SK-N-SH (cell line): Measurements from ENCODE around the gene HBQ1. TPM values are rescaled to one million over a fixed set of nuclear protein-coding genes. Genes with fewer than 3 reads are reported as not detected.
A peak's percentile ranks its signal among the peaks of the same experiment; 100 is the strongest.

ENCODE experiments used
- CTCF ChIA-PET: fragments of 300-600, 350-600 bp; formaldehyde crosslinking; extraction: SDS; loops from one replicate; lab custom pipeline; 2021; lab: Yijun Ruan, JAX
- POLR2A ChIA-PET: fragments of 350-600 bp; sonication (Branson Sonifier 250); formaldehyde crosslinking; extraction: SDS; loops from one replicate; lab custom pipeline; 2020; ENCODE audit warnings: antibody characterized with exemption, inconsistent platforms; lab: Yijun Ruan, JAX
- DNase-seq: peaks from one replicate; pipeline ENCODE4 v3.0.0; 2012
- H2AFZ ChIP-seq: fragments of 200-600 bp; sonication (generic); 2 replicates; pipeline ENCODE4 v1.8.1; 2016; ENCODE audit warnings: antibody characterized with exemption, mild to moderate bottlenecking, low read depth
- H3F3A ChIP-seq: fragments of 200-600 bp; sonication (generic); replicated peaks from 2 replicates; pipeline ENCODE3; 2016; ENCODE audit warnings: antibody characterized with exemption, mild to moderate bottlenecking; ENCODE audit not compliant: insufficient read depth
- H3K27ac ChIP-seq, 2 experiments: fragments of 200-500 bp in 1 of 2; fragments of 200-600 bp in 1 of 2; sonication (Bioruptor generic) in 1 of 2; sonication (generic), shearing (Covaris generic) in 1 of 2; 2 replicates each; pipeline versions ENCODE4 v1.5.1 to v1.6.1; 2014 to 2016; ENCODE audit warnings: low read depth in 2 of 2, inconsistent platforms in 1 of 2, low read length in 1 of 2, mild to moderate bottlenecking in 1 of 2, mixed read lengths in 1 of 2
- H3K27me3 ChIP-seq: fragments of 200-600 bp; sonication (generic), shearing (Covaris generic); 2 replicates; pipeline ENCODE4 v1.6.1; 2016; ENCODE audit warnings: mixed run types; ENCODE audit not compliant: insufficient read depth
- H3K36me3 ChIP-seq, 2 experiments: fragments of 200-500 bp in 1 of 2; fragments of 200-600 bp in 1 of 2; sonication (Bioruptor generic) in 1 of 2; sonication (generic) in 1 of 2; replicated peaks in 1 of 2; 2 replicates each; pipeline versions ENCODE3 to v1.5.1; 2014 to 2016; ENCODE audit warnings: low read length in 1 of 2, mild to moderate bottlenecking in 1 of 2; ENCODE audit not compliant: insufficient read depth in 2 of 2, control insufficient read depth in 1 of 2
- H3K4me1 ChIP-seq, 2 experiments: fragments of 200-500 bp in 1 of 2; fragments of 200-600 bp in 1 of 2; sonication (Bioruptor generic) in 1 of 2; sonication (generic), shearing (Covaris generic) in 1 of 2; 2 replicates each; pipeline versions ENCODE4 v1.5.1 to v1.6.1; 2014 to 2016; ENCODE audit warnings: low read depth in 1 of 2, low read length in 1 of 2, mixed run types in 1 of 2; ENCODE audit not compliant: insufficient read depth in 2 of 2, control insufficient read depth in 1 of 2
- H3K4me2 ChIP-seq: fragments of 200-600 bp; sonication (generic), shearing (Covaris generic); 2 replicates; pipeline ENCODE4 v1.6.1; 2017; ENCODE audit warnings: mixed run types
- H3K4me3 ChIP-seq, 2 experiments: fragments of 200-500 bp in 1 of 2; fragments of 200-600 bp in 1 of 2; sonication (Bioruptor generic) in 1 of 2; sonication (generic), shearing (Covaris generic) in 1 of 2; 2 replicates each; pipeline versions ENCODE4 v1.5.1 to v1.8.1; 2014 to 2016; ENCODE audit warnings: low read depth in 2 of 2, inconsistent platforms in 1 of 2, low read length in 1 of 2, mild to moderate bottlenecking in 1 of 2, mixed read lengths in 1 of 2, moderate library complexity in 1 of 2
- H3K79me2 ChIP-seq: fragments of 200-600 bp; sonication (generic); 2 replicates; pipeline ENCODE4 v1.8.1; 2017; ENCODE audit warnings: mild to moderate bottlenecking; ENCODE audit not compliant: insufficient read depth
- H3K9ac ChIP-seq: fragments of 200-600 bp; sonication (generic); 2 replicates; pipeline ENCODE4 v1.6.1; 2017; ENCODE audit warnings: mixed run types
- H3K9me2 ChIP-seq: fragments of 200-600 bp; sonication (generic); 2 replicates; pipeline ENCODE4 v1.6.1; 2017; ENCODE audit warnings: mixed run types
- H3K9me3 ChIP-seq: fragments of 200-600 bp; sonication (generic); 2 replicates; pipeline ENCODE4 v1.6.1; 2017; ENCODE audit warnings: mixed run types, mild to moderate bottlenecking, moderate library complexity
- H4K20me1 ChIP-seq: fragments of 200-600 bp; sonication (generic); 2 replicates; pipeline ENCODE4 v1.6.1; 2017; ENCODE audit warnings: mild to moderate bottlenecking, mixed run types; ENCODE audit not compliant: insufficient read depth
- EP300 ChIP-seq, 2 experiments: IDR thresholded peaks; 2 replicates each; pipeline versions ENCODE4 v1.4.0 to v1.6.1; 2012; ENCODE audit warnings: borderline replicate concordance in 1 of 2, low read depth in 1 of 2, low read length in 1 of 2
- FOSL2 ChIP-seq: IDR thresholded peaks from 2 replicates; pipeline ENCODE4 v1.4.0; 2012; ENCODE audit warnings: low read depth, mild to moderate bottlenecking, moderate library complexity, borderline replicate concordance
- FOXJ3 ChIP-seq: sonication (generic); formaldehyde crosslinking; IDR thresholded peaks from 2 replicates; pipeline ENCODE4 v1.5.1; 2020; ENCODE audit warnings: mild to moderate bottlenecking, missing genetic modification reagents
- GABPA ChIP-seq: IDR thresholded peaks from 2 replicates; pipeline ENCODE4 v1.4.0; 2012; ENCODE audit warnings: low read depth, mild to moderate bottlenecking
- IRF3 ChIP-seq: fragments of 150-350 bp; IDR thresholded peaks from 2 replicates; pipeline ENCODE4 v1.6.1; 2016; ENCODE audit warnings: mild to moderate bottlenecking, low read depth, low read length
- MAX ChIP-seq: IDR thresholded peaks from 2 replicates; pipeline ENCODE4 v1.4.0; 2012; ENCODE audit warnings: low read depth
- NRF1 ChIP-seq: IDR thresholded peaks from 2 replicates; pipeline ENCODE4 v1.6.1; 2012; ENCODE audit warnings: low read depth, mild to moderate bottlenecking, low read length
- POLR2AphosphoS5 ChIP-seq: IDR thresholded peaks from 2 replicates; pipeline ENCODE4 v1.6.1; 2012; ENCODE audit warnings: low read depth, low read length
- RAD21 ChIP-seq: IDR thresholded peaks from 2 replicates; pipeline ENCODE4 v1.6.1; 2012; ENCODE audit warnings: mild to moderate bottlenecking, low read length
- RCOR1 ChIP-seq: fragments of 150-350 bp; IDR thresholded peaks from 2 replicates; pipeline ENCODE4 v1.6.1; 2017; ENCODE audit warnings: antibody characterized with exemption, low read length
- SIN3A ChIP-seq: IDR thresholded peaks from 2 replicates; pipeline ENCODE4 v1.6.1; 2012; ENCODE audit warnings: low read depth, mild to moderate bottlenecking, low read length, moderate library complexity, borderline replicate concordance
- TCF12 ChIP-seq: IDR thresholded peaks from 2 replicates; pipeline ENCODE4 v1.4.0; 2012
- TEAD4 ChIP-seq: IDR thresholded peaks from 2 replicates; pipeline ENCODE4 v1.4.0; 2012; ENCODE audit warnings: mild to moderate bottlenecking, borderline replicate concordance; ENCODE audit not compliant: insufficient read depth
- YY1 ChIP-seq: IDR thresholded peaks from 2 replicates; pipeline ENCODE4 v1.4.0; 2012; ENCODE audit warnings: low read depth, mild to moderate bottlenecking
- WGBS: methylation state at CpG from one replicate; pipeline ENCODE4 v1.1.6; 2017; ENCODE audit warnings: low lambda C conversion rate; 5-methylcytosine and 5-hydroxymethylcytosine counted together
- polyA plus RNA-seq, 3 experiments: library from polyadenylated mRNA; depleted of rRNA; stranded (reverse); fragments of >200 nt; gene quantifications; 2 replicates each; pipeline ENCODE4 v1.2.3, GENCODE V29; 2012
- TF ChIP-seq, protein P1 (sequence below): IDR thresholded peaks from 2 replicates; pipeline ENCODE4 v1.4.0; 2012; ENCODE audit warnings: low read depth, borderline replicate concordance

The HBQ1 gene
- polyA plus RNA-seq, 1 of the 3 experiments (the other 2 are of a cell fraction): 5.2 TPM

DNA sequence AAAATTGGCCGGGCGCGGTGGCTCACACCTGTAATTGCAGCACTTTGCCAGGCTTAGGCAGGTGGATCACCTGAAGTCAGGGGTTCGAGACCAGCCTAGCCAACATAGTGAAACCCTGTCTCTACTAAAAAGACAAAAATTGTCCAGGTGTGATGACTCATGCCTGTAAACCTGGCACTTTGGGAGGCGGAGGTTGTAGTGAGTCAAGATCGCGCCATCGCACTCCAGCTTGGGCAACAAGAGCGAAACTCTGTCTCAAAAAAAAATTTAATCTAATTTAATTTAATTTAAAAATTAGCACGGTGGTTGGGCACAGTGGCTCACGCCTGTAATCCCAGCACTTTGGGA lies 1.6 kb upstream of the HBQ1 start:
- no peaks in the 10 kb centered on the region for H3K79me2 ChIP-seq
- no peak overlapping the region for H2AFZ ChIP-seq
- peaks cover 18% of the 10 kb centered on the region for H4K20me1 ChIP-seq
- ChIA-PET POLR2A (no interaction called here), CTCF (interaction anchor here (1.0 to 7.5 kb wide), 5 partner anchors 10 to 184 kb away, joined by 4 to 120 read pairs (median 38); no protein-coding TSS in a partner anchor)
- TF ChIP-seq TCF12 (no peak), NRF1 (no peak), POLR2AphosphoS5 (no peak), FOSL2 (no peak), GABPA (no peak), IRF3 (no peak), MAX (no peak), FOXJ3 (CRISPR knock-in tag) (no peak)
- TF ChIP-seq, protein P1, sequence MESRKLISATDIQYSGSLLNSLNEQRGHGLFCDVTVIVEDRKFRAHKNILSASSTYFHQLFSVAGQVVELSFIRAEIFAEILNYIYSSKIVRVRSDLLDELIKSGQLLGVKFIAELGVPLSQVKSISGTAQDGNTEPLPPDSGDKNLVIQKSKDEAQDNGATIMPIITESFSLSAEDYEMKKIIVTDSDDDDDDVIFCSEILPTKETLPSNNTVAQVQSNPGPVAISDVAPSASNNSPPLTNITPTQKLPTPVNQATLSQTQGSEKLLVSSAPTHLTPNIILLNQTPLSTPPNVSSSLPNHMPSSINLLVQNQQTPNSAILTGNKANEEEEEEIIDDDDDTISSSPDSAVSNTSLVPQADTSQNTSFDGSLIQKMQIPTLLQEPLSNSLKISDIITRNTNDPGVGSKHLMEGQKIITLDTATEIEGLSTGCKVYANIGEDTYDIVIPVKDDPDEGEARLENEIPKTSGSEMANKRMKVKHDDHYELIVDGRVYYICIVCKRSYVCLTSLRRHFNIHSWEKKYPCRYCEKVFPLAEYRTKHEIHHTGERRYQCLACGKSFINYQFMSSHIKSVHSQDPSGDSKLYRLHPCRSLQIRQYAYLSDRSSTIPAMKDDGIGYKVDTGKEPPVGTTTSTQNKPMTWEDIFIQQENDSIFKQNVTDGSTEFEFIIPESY: no peak
- DNase-seq: no peak
- H3K9me3 ChIP-seq: no peaks in the 10 kb centered on the region
- peaks cover 7% of the 10 kb centered on the region for H3F3A ChIP-seq
- H3K4me1 ChIP-seq: peaks cover 0 to 10% of the 10 kb centered on the region in 2 experiments; a peak in 1 of 4 replicates
- H3K4me2 ChIP-seq: no peak overlapping the region
- H3K9me2 ChIP-seq: no peaks in the 10 kb centered on the region
- no peak overlapping the region for H3K27ac ChIP-seq
- WGBS: 88% methylated on average over 11 of the region's 11 CpGs
- H3K9ac ChIP-seq: no peak overlapping the region
- H3K27me3 ChIP-seq: peaks cover 28% of the 10 kb centered on the region
- H3K36me3 ChIP-seq: no peaks in the 10 kb centered on the region
- no peak overlapping the region for H3K4me3 ChIP-seq

GRCh38 chr16:179211-180092 lies 807 bp upstream of the HBQ1 start:
- no peaks in the 10 kb centered on the region for H3K9me3 ChIP-seq
- no peaks in the 10 kb centered on the region for H3K79me2 ChIP-seq
- peaks cover 7% of the 10 kb centered on the region for H3F3A ChIP-seq
- H4K20me1 ChIP-seq: peaks cover 17% of the 10 kb centered on the region
- H3K27me3 ChIP-seq: peaks cover 28% of the 10 kb centered on the region
- 77% methylated on average over 17 of the region's 17 CpGs for whole genome bisulfite sequencing
- no peak overlapping the region; a peak in 1 of 4 replicates for H3K4me3 ChIP-seq
- ChIA-PET POLR2A (interaction anchor here (1.0 kb wide), 1 partner anchor 72 kb away, joined by 3 read pairs; no protein-coding TSS in a partner anchor), CTCF (interaction anchor here (1.1 to 7.5 kb wide), 31 partner anchors 8 to 386 kb away, joined by 3 to 120 read pairs (median 6); partner anchors contain the start of genes AXIN1, HBM and NPRL3)
- no peak overlapping the region for H3K9ac ChIP-seq
- H3K9me2 ChIP-seq: no peaks in the 10 kb centered on the region
- H3K4me2 ChIP-seq: peak overlapping the region; percentile 91
- H3K4me1 ChIP-seq: peaks cover 0 to 10% of the 10 kb centered on the region in 2 experiments; a peak in 1 of 4 replicates
- no peak overlapping the region for H2AFZ ChIP-seq
- H3K27ac ChIP-seq: no peak overlapping the region
- TF ChIP-seq TEAD4: no peak
- TF ChIP-seq IRF3: no peak
- no peak for TF ChIP-seq YY1
- TF ChIP-seq EP300 (IDR thresholded peaks at IDR 0.05; ENCODE audit: borderline replicate concordance in 1 of 2, low read depth in 1 of 2, low read length in 1 of 2): no peak
- no peak for TF ChIP-seq RCOR1
- no peak for TF ChIP-seq RAD21
- TF ChIP-seq SIN3A: no peak
- no peak for TF ChIP-seq MAX
- H3K36me3 ChIP-seq: peaks cover 0 to under 1% of the 10 kb centered on the region in 2 experiments
- DNase-seq: no peak
